KMS-11 (cell line): Measurements from ENCODE around the gene STAT5B.

Experiments used
- H2AFZ ChIP-seq: fragments of 200-600 bp; sonication (generic); 2 replicates; pipeline ENCODE4 v1.6.1; 2016; ENCODE audit warnings: antibody characterized with exemption, mixed run types, low read depth
- H3K27ac ChIP-seq: fragments of 200-600 bp; sonication (generic); 2 replicates; pipeline ENCODE4 v1.6.1; 2016; ENCODE audit warnings: mild to moderate bottlenecking, mixed run types
- H3K27me3 ChIP-seq: fragments of 200-600 bp; sonication (generic); 2 replicates; pipeline ENCODE4 v1.6.1; 2017; ENCODE audit warnings: mild to moderate bottlenecking, low read depth, mixed run types, moderate library complexity; ENCODE audit not compliant: insufficient read depth
- H3K36me3 ChIP-seq: fragments of 200-600 bp; sonication (generic); 2 replicates; pipeline ENCODE4 v1.6.1; 2017; ENCODE audit warnings: mild to moderate bottlenecking, mixed run types; ENCODE audit not compliant: insufficient read depth
- H3K4me1 ChIP-seq: fragments of 200-600 bp; sonication (generic); 2 replicates; pipeline ENCODE4 v1.6.1; 2016; ENCODE audit warnings: mild to moderate bottlenecking, low read depth, mixed run types; ENCODE audit not compliant: poor library complexity, severe bottlenecking
- H3K4me2 ChIP-seq: fragments of 200-600 bp; sonication (generic); 2 replicates; pipeline ENCODE4 v1.7.0; 2016; ENCODE audit warnings: mild to moderate bottlenecking, mixed run types
- H3K4me3 ChIP-seq: fragments of 200-600 bp; sonication (generic); IDR thresholded peaks from 2 replicates; pipeline ENCODE4 v1.6.1; 2017; ENCODE audit warnings: low read depth, low read length, mixed read lengths; ENCODE audit not compliant: insufficient read depth
- H3K79me2 ChIP-seq: fragments of 200-600 bp; sonication (generic); 2 replicates; pipeline ENCODE4 v1.6.1; 2016; ENCODE audit warnings: low read depth, mixed run types; ENCODE audit not compliant: insufficient read depth
- H3K9ac ChIP-seq: fragments of 200-600 bp; sonication (generic); 2 replicates; pipeline ENCODE4 v1.6.1; 2016; ENCODE audit warnings: mild to moderate bottlenecking, mixed run types
- H4K20me1 ChIP-seq: fragments of 200-600 bp; sonication (generic); 2 replicates; pipeline ENCODE4 v1.6.1; 2016; ENCODE audit warnings: mild to moderate bottlenecking, mixed run types; ENCODE audit not compliant: insufficient read depth
- TF ChIP-seq, protein P1 (sequence below): fragments of 200-600 bp; sonication (generic); conservative IDR thresholded peaks from 2 replicates; pipeline ENCODE4 v1.6.1; 2017; ENCODE audit warnings: low read depth, mild to moderate bottlenecking, antibody characterized with exemption, low read length, moderate library complexity, mixed read lengths

STAT5B gene

GRCh38 chr17:42284566-42284965 is 8.4 kb upstream of the STAT5B start:
- Histone ChIP-seq H3K79me2 (no peaks in the 10 kb centered on the region), H3K27ac (no peak overlapping the region), H3K4me3 (no peak overlapping the region), H3K9ac (no peak overlapping the region), H2AFZ (no peak overlapping the region), H3K4me2 (no peak overlapping the region), H3K36me3 (no peaks in the 10 kb centered on the region), H4K20me1 (no peaks in the 10 kb centered on the region), H3K4me1 (no peaks in the 10 kb centered on the region), H3K27me3 (peaks cover 18% of the 10 kb centered on the region; the same call in 1 of the 2 replicates)
- TF ChIP-seq, protein P1, sequence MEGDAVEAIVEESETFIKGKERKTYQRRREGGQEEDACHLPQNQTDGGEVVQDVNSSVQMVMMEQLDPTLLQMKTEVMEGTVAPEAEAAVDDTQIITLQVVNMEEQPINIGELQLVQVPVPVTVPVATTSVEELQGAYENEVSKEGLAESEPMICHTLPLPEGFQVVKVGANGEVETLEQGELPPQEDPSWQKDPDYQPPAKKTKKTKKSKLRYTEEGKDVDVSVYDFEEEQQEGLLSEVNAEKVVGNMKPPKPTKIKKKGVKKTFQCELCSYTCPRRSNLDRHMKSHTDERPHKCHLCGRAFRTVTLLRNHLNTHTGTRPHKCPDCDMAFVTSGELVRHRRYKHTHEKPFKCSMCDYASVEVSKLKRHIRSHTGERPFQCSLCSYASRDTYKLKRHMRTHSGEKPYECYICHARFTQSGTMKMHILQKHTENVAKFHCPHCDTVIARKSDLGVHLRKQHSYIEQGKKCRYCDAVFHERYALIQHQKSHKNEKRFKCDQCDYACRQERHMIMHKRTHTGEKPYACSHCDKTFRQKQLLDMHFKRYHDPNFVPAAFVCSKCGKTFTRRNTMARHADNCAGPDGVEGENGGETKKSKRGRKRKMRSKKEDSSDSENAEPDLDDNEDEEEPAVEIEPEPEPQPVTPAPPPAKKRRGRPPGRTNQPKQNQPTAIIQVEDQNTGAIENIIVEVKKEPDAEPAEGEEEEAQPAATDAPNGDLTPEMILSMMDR: no peak

DNA sequence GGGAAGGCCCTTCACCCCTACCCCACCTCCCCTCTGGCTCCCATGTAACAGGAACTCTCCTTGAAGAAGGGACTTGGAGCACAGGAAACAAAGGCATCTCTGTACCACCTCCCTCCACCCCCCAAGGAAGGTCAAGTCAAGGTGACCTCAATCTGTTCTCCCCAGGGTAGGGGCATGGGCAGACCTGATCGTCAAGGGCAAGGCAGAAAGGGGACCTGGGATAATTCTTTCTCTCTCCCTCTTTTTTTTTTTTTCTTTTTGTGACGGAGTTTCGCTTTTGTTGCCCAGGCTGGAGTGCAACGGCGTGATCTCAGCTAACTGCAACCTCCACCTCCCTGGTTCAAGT is 7.8 kb upstream of the STAT5B start:
- Histone ChIP-seq H3K4me2 (no peak overlapping the region), H3K79me2 (no peaks in the 10 kb centered on the region)

GRCh38 chr17:42283241-42284023 is 7.2 kb upstream of the STAT5B start:
- no peak overlapping the region for H3K27ac ChIP-seq

More for the DNA sequence above, 7.8 kb upstream of the STAT5B start:
- Histone ChIP-seq H3K27me3 (peaks cover 13% of the 10 kb centered on the region; the same call in 1 of the 2 replicates), H3K4me3 (no peak overlapping the region), H2AFZ (no peak overlapping the region), H3K27ac (no peak overlapping the region), H3K4me1 (no peaks in the 10 kb centered on the region), H3K36me3 (no peaks in the 10 kb centered on the region), H3K9ac (no peak overlapping the region), H4K20me1 (no peaks in the 10 kb centered on the region)
- TF ChIP-seq, protein P1: no peak

GRCh38 chr17:42282478-42283080 is 6.4 kb upstream of the STAT5B start:
- TF ChIP-seq, protein P1: no peak
- Histone ChIP-seq H2AFZ (no peak overlapping the region), H4K20me1 (no peaks in the 10 kb centered on the region), H3K79me2 (no peaks in the 10 kb centered on the region), H3K36me3 (no peaks in the 10 kb centered on the region), H3K4me3 (no peak overlapping the region), H3K4me1 (no peaks in the 10 kb centered on the region), H3K4me2 (no peak overlapping the region), H3K9ac (no peak overlapping the region), H3K27me3 (peaks cover 5% of the 10 kb centered on the region; the same call in 1 of the 2 replicates), H3K27ac (no peak overlapping the region)

More at GRCh38 chr17:42283241-42284023, 7.2 kb upstream of the STAT5B start:
- no peaks in the 10 kb centered on the region for H3K36me3 ChIP-seq
- no peak overlapping the region for H3K4me2 ChIP-seq
- TF ChIP-seq, protein P1: no peak
- H4K20me1 ChIP-seq: no peaks in the 10 kb centered on the region
- peaks cover 8% of the 10 kb centered on the region; the same call in 1 of the 2 replicates for H3K27me3 ChIP-seq
- no peak overlapping the region for H3K4me3 ChIP-seq
- no peaks in the 10 kb centered on the region for H3K4me1 ChIP-seq
- no peak overlapping the region for H2AFZ ChIP-seq
- H3K79me2 ChIP-seq: no peaks in the 10 kb centered on the region
- no peak overlapping the region for H3K9ac ChIP-seq
